B cell (primary cell): ENCODE results near the gene SIGLEC7. TPM values are rescaled to one million over a fixed set of nuclear protein-coding genes. Genes with fewer than 3 reads are reported as not detected.

Experiments used
- ATAC-seq: fragments of 200-7000 bp; cut with Tn5 transposase; one replicate; pipeline ENCODE4 v1.10.0; 2021; ENCODE audit warnings: low read depth, mild to moderate bottlenecking, moderate number of reproducible peaks, moderate library complexity
- CTCF ChIA-PET: fragments of 350-600 bp; sonication (Branson Sonifier 250); formaldehyde crosslinking; loops from one replicate; lab custom pipeline; 2021; ENCODE audit warnings: antibody characterized with exemption, inconsistent platforms; lab: Charles Lee
- POLR2A ChIA-PET: fragments of 350-600 bp; sonication (Branson Sonifier 250); formaldehyde crosslinking; loops from one replicate; lab custom pipeline; 2021; ENCODE audit warnings: antibody characterized with exemption; lab: Charles Lee
- DNase-seq: peaks from one replicate; pipeline ENCODE4 v3.0.0; 2013
- H2AFZ ChIP-seq: 2 replicates; pipeline ENCODE4 v1.6.1; 2012; ENCODE audit warnings: mild to moderate bottlenecking, low read depth, low read length; ENCODE audit not compliant: insufficient read depth, poor library complexity, severe bottlenecking
- H3K27ac ChIP-seq, 2 donors: 1 replicate in 1 of 2; 2 replicates in 1 of 2; pipeline ENCODE4 v1.5.1; 2012 to 2013; ENCODE audit warnings: low read length in 2 of 2, mild to moderate bottlenecking in 2 of 2, moderate library complexity in 1 of 2
- H3K27me3 ChIP-seq, 4 experiments: fragments of 200-600 bp in 1 of 4; sonication (generic) in 1 of 4; replicated peaks in 1 of 4; 1 replicate in 2 of 4; 2 replicates in 2 of 4; pipeline versions ENCODE4 v1.6.1 to v1.7.0; 2013 to 2016; ENCODE audit warnings: low read length in 3 of 4, mild to moderate bottlenecking in 2 of 4, mixed read lengths in 1 of 4, moderate library complexity in 1 of 4; ENCODE audit not compliant: insufficient read depth in 4 of 4, control insufficient read depth in 3 of 4; ENCODE audit errors: control extremely low read depth in 1 of 4
- H3K36me3 ChIP-seq, 2 experiments: replicated peaks in 1 of 2; 1 replicate in 1 of 2; 2 replicates in 1 of 2; pipeline versions ENCODE4 v1.6.1 to v1.7.1; 2013; ENCODE audit warnings: low read length in 1 of 2; ENCODE audit not compliant: insufficient read depth in 2 of 2, control insufficient read depth in 1 of 2; ENCODE audit errors: control extremely low read depth in 1 of 2, extremely low read depth in 1 of 2
- H3K4me1 ChIP-seq, 2 donors: fragments of 200-600 bp in 1 of 2; sonication (generic) in 1 of 2; 1 replicate in 1 of 2; 2 replicates in 1 of 2; pipeline versions ENCODE4 v1.5.1 to v1.6.1; 2013 to 2017; ENCODE audit warnings: low read length in 2 of 2; ENCODE audit not compliant: control insufficient read depth in 2 of 2, insufficient read depth in 2 of 2
- H3K4me2 ChIP-seq: replicated peaks from 2 replicates; pipeline ENCODE3; 2012; ENCODE audit warnings: mild to moderate bottlenecking, low read depth, low read length; ENCODE audit not compliant: poor library complexity, severe bottlenecking
- H3K4me3 ChIP-seq, 5 experiments: fragments of 200-600 bp in 1 of 5; sonication (generic) in 1 of 5; 1 replicate in 3 of 5; 2 replicates in 2 of 5; pipeline versions ENCODE4 v1.5.1 to v1.7.0; 2011 to 2016; ENCODE audit warnings: low read length in 4 of 5, mild to moderate bottlenecking in 4 of 5, low read depth in 2 of 5, control low read depth in 1 of 5, moderate library complexity in 1 of 5; ENCODE audit not compliant: insufficient read depth in 1 of 5; ENCODE audit errors: control extremely low read depth in 1 of 5, extremely low read depth in 1 of 5
- H3K79me2 ChIP-seq: fragments of 200-600 bp; sonication (generic); one replicate; pipeline ENCODE4 v1.6.0; 2016; ENCODE audit warnings: low read length; ENCODE audit not compliant: control insufficient read depth, insufficient read depth
- H3K9ac ChIP-seq: fragments of 200-600 bp; sonication (generic); 2 replicates; pipeline ENCODE4 v1.6.1; 2017; ENCODE audit warnings: mild to moderate bottlenecking, low read length, moderate library complexity
- H3K9me3 ChIP-seq, 3 donors: one replicate each; pipeline versions ENCODE4 v1.6.1 to v1.7.1; 2013; ENCODE audit warnings: low read length in 2 of 3; ENCODE audit not compliant: control insufficient read depth in 2 of 3, insufficient read depth in 1 of 3; ENCODE audit errors: control extremely low read depth in 1 of 3
- H4K20me1 ChIP-seq: 2 replicates; pipeline ENCODE4 v1.6.0; 2012; ENCODE audit warnings: mild to moderate bottlenecking, low read length; ENCODE audit not compliant: insufficient read depth, control insufficient read depth, poor library complexity, severe bottlenecking
- H3K27ac Mint-ChIP-seq: one replicate; pipeline ENCODE4 v1.8.0; 2021; ENCODE audit warnings: mixed read lengths
- H3K27me3 Mint-ChIP-seq: one replicate; pipeline ENCODE4 v1.8.0; 2021; ENCODE audit warnings: mixed read lengths
- H3K4me1 Mint-ChIP-seq: one replicate; pipeline ENCODE4 v1.8.0; 2021; ENCODE audit warnings: mixed read lengths
- H3K4me3 Mint-ChIP-seq: one replicate; pipeline ENCODE4 v1.8.0; 2021; ENCODE audit warnings: mixed read lengths
- H3K9me3 Mint-ChIP-seq: one replicate; pipeline ENCODE4 v1.8.0; 2022; ENCODE audit warnings: mixed read lengths; ENCODE audit not compliant: insufficient read depth
- CTCF ChIP-seq: fragments of 200-600 bp; IDR thresholded peaks from one replicate; pipeline ENCODE4 v1.8.0; 2022; ENCODE audit warnings: antibody characterized with exemption, mild to moderate bottlenecking
- EZH2 ChIP-seq: IDR thresholded peaks from 2 replicates; pipeline ENCODE4 v1.6.1; 2012; ENCODE audit warnings: borderline replicate concordance, low read depth, mild to moderate bottlenecking, moderate library complexity, low read length; ENCODE audit not compliant: insufficient read depth, poor library complexity, severe bottlenecking
- WGBS: methylation state at CpG from one replicate; pipeline ENCODE4 v1.1.5; 2013; ENCODE audit warnings: missing lambda C conversion rate; ENCODE audit not compliant: insufficient coverage; 5-methylcytosine and 5-hydroxymethylcytosine counted together
- intact Hi-C: fragments of 100-400 bp; cut with micrococcal nuclease; formaldehyde crosslinking; loops from one replicate; pipeline ENCODE4 v1.10.0; 2022
- polyA plus RNA-seq: library from polyadenylated mRNA; depleted of rRNA; stranded (reverse); fragments of >200 nt; gene quantifications from 2 replicates; pipeline ENCODE4 v1.2.3, GENCODE V29; 2012
- total RNA-seq, 2 donors: library from RNA; stranded (reverse); fragments of 120-200 nt in 1 of 2; gene quantifications; 1 replicate in 1 of 2; 2 replicates in 1 of 2; pipeline versions ENCODE4 v1.2.3 to v1.2.4, GENCODE V29; 2013 to 2022

SIGLEC7 gene
- total and polyA plus RNA-seq, 2 donors (not counting 1 experiment from before 2014, with no cell fraction given) = 0.52 TPM; not detected in 1

- Histone ChIP-seq H3K27me3 (peaks cover 0 to 10% (median 1%) of the 10 kb centered on the region in 4 experiments), H3K9me3 (no peaks in the 10 kb centered on the region), H3K79me2 (no peaks in the 10 kb centered on the region), H3K4me2 (no peak overlapping the region), H4K20me1 (no peaks in the 10 kb centered on the region), H3K4me3 (no peak overlapping the region), H3K36me3 (no peaks in the 10 kb centered on the region), H2AFZ (no peak overlapping the region), H3K4me1 (no peaks in the 10 kb centered on the region), H3K27ac (no peak overlapping the region), H3K9ac (no peak overlapping the region)
- H3K9me3 Mint-ChIP-seq = no peaks in the 10 kb centered on the region
- WGBS = 92% methylated on average over 4 of the region's 9 CpGs
- intact Hi-C loops = no loop called here
- H3K27ac Mint-ChIP-seq = no peak overlapping the region
- ATAC-seq (no peak), DNase-seq (no peak)
- no peak for TF ChIP-seq CTCF
- no peak for TF ChIP-seq EZH2
- no peaks in the 10 kb centered on the region for H3K4me1 Mint-ChIP-seq
- ChIA-PET POLR2A (no interaction called here), CTCF (no interaction called here)
- H3K27me3 Mint-ChIP-seq = peaks cover 22% of the 10 kb centered on the region
- H3K4me3 Mint-ChIP-seq = no peak overlapping the region
Observed at GRCh38 chr19:51198641-51199040, 56.5 kb downstream of the SIGLEC7 start.

GRCh38 chr19:51200071-51200666 lies 58.1 kb downstream of the SIGLEC7 start:
- intact Hi-C loops = no loop called here
- Histone ChIP-seq H3K9me3 (no peaks in the 10 kb centered on the region), H4K20me1 (no peaks in the 10 kb centered on the region), H3K27me3 (peaks cover 0 to 10% (median 1%) of the 10 kb centered on the region in 4 experiments), H3K9ac (no peak overlapping the region), H3K4me3 (no peak overlapping the region), H3K36me3 (no peaks in the 10 kb centered on the region), H2AFZ (no peak overlapping the region), H3K79me2 (no peaks in the 10 kb centered on the region), H3K4me2 (no peak overlapping the region), H3K27ac (no peak overlapping the region), H3K4me1 (no peaks in the 10 kb centered on the region)
- 91% methylated on average over 9 of the region's 10 CpGs for WGBS
- H3K4me1 Mint-ChIP-seq = no peaks in the 10 kb centered on the region
- POLR2A ChIA-PET = no interaction called here
- no peak overlapping the region for H3K27ac Mint-ChIP-seq
- TF ChIP-seq CTCF = no peak
- TF ChIP-seq EZH2 = no peak
- no peaks in the 10 kb centered on the region for H3K9me3 Mint-ChIP-seq
- DNase-seq (no peak), ATAC-seq (no peak)
- peaks cover 28% of the 10 kb centered on the region for H3K27me3 Mint-ChIP-seq
- no peak overlapping the region for H3K4me3 Mint-ChIP-seq
- CTCF ChIA-PET = no interaction called here
